Measurements from ENCODE around the gene DUSP18.
"Not testable (repeated sequence)": the region's sequence is repeated elsewhere in the genome, so short reads cannot be mapped to it uniquely, and the experiment has no call there.

The DUSP18 gene

DNA sequence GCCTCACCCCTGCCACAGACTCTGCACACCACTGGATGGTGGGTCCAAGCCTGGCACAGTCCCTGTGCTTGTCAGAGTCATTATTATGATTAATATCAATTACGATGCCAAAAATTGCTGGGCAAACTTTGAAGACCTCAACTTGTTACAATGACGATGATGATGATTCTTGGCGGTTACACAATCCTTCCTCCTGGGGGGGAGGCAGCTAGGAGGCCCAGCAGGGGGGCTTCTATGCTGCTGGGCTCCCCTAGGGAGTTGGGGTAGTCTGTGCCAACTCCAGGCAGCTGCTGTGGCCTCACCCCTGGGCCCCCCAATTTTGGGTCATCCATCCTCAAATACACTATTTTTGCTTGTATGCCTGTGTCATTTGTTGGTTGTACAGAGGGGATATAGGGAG is 20.1 kb downstream of the DUSP18 start:
- DNase-seq: no peak

DNA sequence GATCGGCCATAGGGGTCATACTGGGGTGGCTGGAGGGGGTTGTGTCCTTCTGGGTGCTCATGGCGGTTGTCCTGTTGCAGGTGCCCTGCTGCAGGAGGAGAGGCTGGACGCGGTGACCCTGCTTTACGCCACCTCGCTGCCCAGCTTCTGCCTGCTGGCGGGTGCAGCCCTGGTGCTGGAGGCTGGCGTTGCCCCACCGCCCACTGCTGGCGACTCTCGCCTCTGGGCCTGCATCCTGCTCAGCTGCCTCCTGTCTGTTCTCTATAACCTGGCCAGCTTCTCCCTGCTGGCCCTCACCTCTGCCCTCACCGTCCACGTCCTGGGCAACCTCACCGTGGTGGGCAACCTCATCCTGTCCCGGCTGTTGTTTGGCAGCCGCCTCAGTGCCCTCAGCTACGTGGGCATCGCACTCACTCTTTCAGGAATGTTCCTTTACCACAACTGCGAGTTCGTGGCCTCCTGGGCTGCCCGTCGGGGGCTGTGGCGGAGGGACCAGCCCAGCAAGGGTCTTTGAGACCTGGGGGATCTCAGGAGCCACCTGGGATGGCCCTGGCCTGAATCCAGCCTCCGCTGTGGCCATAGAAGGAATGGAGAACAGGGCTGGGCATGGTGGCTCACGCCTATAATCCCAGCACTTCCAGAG is 21.0 kb downstream of the DUSP18 start:
- intact Hi-C loops (cut with DNase I): no loop called here
- no peak for DNase-seq

More for the DNA sequence above, 20.1 kb downstream of the DUSP18 start:
- intact Hi-C loops (cut with DNase I): no loop called here

DNA sequence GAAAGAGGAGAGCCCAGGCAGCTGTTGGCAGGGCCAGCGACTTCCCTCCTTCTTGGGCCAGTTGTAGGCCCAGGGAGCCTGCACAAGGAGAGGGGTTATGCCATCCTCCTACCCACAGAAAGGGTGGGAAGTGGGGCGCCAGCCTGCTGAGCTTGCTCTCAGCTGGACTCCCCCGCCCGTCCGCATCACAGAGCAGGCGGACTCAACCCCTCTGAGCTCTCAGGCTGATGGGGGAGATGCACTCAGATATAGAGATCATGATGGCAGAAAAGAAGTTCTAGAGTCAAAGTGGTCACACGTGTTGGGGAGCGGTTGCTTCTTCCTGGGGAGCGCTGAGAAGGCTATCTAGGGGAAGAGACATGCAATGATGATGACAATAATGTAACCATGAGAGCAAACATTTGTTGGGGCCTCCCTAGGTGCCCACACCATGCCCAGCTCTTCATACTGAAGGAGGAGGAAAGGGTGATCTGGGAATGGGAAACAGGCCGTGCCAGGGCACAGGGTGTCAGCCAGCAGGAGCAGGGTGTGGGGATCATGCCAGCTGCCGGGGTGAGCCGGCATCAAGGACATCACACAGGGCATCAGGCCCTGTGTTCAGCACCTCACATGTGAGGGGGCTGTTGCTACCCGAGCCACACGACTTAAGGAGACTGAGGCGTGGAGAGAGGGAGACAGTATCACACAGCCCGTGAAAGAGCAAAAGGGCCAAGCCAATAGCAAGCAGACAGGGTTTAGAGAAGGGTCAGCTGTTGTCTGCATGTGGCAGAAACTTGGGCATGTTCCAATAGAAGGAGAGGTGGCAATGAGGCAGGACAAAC is 24.4 kb downstream of the DUSP18 start:
- intact Hi-C loops (cut with DNase I): no loop called here
- DNase-seq: peak in 26 of 42 donors; percentile 20 to 77 (median 43)

DNA sequence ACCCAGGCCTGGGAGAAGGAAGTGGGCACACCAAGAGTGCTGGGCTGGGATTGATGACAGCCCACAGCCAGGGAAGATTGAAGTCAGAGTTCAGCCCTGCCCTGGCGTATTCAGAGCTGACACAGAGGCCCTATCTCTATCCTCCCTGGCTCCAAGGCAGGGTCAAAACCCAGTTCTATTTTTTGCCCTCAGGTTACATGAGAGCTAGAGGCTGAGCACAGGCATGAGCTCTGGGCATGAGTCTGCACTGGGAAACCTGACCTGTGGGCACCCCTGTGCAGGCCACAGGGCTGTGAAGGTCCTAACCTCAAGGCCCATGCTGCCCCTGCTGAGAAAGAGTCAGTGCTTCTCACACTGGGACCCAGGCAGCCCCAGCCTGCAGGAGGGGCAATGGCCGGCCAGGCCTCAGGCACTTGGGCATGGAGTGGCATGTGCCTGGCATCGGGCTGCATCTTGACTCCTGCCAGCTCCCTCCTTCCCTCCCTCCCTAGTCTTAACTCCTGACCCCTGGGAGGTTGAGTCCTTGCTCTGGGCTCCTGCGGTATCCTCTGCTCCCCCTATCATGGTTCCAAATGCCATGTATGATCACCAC is 26.7 kb downstream of the DUSP18 start:
- no peak for DNase-seq
- intact Hi-C loops (cut with DNase I): no loop called here

DNA sequence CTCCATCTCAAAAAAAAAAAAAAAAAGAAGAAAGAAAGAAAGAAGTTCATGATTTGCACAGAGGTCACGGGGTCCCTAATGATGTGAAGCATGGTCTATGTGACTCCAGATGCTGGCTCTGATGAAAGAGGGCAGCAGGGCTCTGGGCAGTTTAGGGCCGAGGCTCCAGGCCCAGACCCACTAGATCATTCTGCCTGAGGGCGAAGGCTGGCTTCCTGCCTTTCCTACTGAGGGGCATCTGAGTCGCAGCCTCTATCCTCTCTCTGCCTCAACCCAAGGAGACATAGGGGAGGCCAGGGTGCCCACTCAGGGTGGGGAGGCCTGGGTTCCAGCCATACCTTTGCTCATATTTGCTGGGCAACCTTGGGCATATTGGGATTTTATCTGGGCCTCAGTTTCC is 27.3 kb downstream of the DUSP18 start:
- DNase-seq: no peak
- intact Hi-C loops (cut with DNase I): no loop called here

DNA sequence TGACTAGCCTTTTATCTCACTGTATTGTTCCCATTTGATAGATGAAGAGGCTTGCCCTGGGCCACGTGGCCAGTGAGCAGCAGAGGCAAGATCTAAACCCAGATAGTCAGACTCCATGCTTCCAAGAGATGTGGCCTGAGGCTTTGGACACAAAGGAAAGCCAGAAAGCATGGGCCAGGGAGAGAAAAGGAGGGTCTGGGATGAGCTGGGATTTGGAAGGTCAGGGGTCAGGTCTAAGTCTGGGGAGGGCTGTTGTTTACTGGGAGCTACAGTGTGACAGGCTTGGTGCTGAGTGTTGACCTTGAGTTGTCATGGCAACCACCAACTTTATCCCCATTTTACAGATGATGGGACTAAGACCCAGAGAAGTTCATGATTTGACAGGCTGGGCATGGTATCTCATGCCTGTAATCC is 30.0 kb downstream of the DUSP18 start:
- no peak for DNase-seq
- intact Hi-C loops (cut with DNase I): no loop called here

DNA sequence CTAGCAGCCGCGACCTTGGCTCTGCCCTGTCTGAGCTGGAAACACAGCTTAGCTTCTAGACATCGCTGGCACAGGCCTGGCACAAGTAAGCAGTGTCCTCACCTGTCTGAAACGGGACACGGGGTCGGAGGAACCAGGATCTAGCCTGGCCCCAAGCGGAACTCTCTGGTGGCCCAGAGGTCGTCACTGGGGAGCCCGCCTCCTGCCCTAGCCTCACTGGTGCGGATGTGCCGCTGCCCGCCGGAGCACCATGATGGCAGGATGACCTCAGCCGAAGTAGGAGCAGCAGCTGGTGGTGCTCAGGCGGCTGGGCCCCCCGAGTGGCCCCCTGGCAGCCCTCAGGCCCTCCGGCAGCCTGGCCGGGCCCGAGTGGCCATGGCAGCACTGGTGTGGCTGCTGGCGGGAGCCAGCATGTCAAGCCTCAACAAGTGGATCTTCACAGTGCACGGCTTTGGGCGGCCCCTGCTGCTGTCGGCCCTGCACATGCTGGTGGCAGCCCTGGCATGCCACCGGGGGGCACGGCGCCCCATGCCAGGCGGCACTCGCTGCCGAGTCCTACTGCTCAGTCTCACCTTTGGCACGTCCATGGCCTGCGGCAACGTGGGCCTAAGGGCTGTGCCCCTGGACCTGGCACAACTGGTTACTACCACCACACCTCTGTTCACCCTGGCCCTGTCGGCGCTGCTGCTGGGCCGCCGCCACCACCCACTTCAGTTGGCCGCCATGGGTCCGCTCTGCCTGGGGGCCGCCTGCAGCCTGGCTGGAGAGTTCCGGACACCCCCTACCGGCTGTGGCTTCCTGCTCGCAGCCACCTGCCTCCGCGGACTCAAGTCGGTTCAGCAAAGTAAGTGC is 31.2 kb downstream of the DUSP18 start:
- peak in 39 of 42 donors; percentile 11 to 68 (median 42) for DNase-seq
- intact Hi-C loops (cut with DNase I): no loop called here

DNA sequence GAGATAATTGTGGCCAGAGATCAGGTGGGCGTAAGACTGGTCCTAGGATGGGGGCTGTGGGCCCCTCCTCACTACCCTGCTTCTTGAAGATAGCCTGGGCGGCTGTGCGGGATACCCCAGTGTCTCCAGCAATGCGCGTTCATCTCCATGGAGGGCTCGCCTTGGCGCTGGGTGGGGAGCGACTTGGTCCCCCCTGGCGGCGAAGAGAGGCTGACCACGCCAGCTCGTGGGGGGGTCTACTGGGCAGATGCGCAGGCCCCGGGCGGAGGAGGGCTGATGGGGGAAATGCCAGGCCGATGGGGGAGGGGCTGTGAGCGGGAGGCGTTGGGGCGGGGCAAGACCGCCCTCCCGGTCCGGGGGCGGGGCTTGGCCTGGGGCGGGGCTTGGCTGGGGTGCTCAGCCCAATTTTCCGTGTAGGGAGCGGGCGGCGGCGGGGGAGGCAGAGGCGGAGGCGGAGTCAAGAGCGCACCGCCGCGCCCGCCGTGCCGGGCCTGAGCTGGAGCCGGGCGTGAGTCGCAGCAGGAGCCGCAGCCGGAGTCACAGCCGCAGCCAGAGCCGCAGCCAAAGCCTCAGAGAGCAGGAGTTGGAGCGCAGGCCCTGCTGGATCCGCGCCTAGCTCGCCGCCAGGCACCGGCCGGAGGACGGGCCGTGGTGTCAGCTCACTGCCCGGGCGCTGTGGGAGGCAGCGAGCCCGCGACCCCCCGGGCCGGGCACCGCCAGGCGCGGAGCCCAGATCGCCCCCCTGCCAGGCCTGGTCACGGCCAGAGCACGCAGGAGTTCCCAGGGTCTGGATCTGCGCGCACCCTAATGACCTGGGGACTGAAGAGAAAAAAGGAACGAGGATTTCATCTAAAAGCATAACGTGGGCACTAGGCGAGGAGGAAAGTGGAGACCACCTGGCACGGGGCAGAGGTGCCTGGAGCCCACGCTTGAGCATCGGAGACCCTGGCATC is 32.1 kb downstream of the DUSP18 start, which contains the start of gene SLC35E4:
Gene SLC35E4, plus strand, starts transcription at position 509 of the 953 bp plus-strand sequence. CDS start 670 bp downstream, outside the sequence.
- DNase-seq: peak; percentile 84 to 99 (median 97)
- intact Hi-C loops (cut with DNase I): loop anchor here (2.0 kb wide), 2 partner anchors 59 to 119 kb away; partner anchors contain the start of gene OSBP2

DNA sequence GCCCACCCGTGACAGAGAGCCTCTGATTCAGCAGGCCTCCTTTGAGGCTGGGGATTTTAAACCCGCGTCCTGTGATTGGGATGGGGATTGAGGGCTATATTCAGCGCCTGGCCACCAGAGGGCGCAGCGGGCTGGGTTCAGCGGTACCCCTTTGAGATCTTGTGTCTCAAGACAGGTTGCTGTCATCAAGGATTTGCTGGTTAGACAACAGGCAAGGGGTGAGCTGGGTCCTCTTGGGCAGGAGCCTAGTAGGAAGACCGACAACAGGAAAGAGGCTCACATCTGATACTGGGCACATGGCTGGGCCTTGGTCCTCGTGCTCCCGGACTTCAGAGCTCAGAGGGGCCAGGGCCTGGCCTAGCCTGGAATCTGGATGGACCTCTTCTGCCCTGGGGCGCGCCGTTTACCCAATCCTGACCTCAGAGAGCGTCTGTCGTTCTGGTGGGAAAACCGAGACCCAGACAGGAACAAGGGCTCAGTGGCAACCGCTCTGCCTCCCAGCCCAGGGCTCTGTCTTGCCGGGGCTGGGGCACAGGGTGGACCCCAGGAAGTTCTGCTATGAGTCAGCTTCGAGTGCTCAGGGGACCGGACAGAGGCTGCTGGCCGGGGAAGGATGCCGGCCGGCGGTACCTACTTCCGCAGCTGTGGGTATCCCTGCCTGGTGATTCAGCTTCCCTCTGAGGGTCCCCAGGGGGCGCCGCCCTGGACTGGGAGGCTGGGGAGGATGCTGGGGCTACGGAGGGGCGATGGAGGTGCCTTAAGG is 33.0 kb downstream of the DUSP18 start:
- intact Hi-C loops (cut with DNase I): loop anchor here (2.0 kb wide), 2 partner anchors 60 to 120 kb away; partner anchors contain the start of gene OSBP2
- peak; percentile 77 to 97 (median 93) for DNase-seq

DNA sequence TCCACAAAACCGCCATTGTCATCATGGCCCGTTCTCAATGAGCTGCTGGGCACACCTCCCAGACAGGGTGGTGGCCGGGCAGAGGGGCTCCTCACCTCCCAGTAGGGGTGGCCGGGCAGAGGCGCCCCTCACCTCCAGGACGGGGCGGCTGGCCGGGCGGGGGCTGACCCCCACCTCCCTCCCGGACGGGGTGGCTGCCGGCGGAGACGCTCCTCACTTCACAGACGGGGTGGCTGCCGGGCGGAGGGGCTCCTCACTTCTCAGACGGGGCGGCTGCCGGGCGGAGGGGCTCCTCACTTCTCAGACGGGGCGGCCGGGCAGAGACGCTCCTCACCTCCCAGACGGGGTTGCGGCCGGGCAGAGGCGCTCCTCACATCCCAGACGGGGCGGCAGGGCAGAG is 36.2 kb downstream of the DUSP18 start:
- DNase-seq; intact Hi-C loops (cut with DNase I): not testable (repeated sequence)

DNA sequence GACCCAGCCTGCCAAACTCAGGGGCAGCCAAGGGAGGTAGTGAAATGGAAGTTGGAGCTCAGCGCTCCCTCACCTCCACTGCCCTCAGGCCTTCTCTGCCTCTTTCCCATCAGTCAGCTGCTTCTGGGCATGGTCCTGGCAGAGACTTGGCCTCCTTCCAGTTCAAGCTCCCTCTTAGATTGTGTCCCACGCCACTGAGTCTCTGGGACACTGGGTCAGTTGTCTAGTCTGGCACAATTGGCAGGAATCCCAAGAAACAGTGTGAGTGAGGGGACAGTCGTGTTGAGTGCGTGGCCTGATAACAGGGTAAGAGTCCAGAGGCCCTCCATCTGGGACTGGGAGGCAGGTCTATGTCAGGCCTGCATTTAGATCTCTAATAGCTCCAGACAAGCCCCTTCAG is 39.2 kb downstream of the DUSP18 start:
- intact Hi-C loops (cut with DNase I): no loop called here
- peak in 27 of 42 donors; percentile 26 to 85 (median 52) for DNase-seq

DNA sequence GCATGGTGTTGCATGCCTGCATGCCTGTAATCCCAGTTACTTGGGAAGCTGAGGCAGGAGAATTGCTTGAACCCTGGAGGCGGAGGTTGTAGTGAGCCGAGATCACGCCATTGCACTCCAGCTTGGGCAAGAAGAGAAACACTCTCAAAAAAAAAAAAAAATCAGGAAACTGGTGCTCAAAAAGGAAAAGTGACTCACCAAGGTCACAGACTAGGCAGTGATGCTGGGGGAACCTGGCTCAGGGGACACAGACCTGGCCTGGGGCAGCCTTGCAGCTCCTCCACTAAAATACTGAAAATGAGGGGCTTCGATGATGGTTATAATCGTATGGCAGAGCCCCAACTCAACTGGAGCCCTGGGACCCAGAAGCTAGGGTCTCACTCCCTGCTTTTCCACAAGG is 40.2 kb downstream of the DUSP18 start:
- DNase-seq: no peak
- intact Hi-C loops (cut with DNase I): no loop called here

DNA sequence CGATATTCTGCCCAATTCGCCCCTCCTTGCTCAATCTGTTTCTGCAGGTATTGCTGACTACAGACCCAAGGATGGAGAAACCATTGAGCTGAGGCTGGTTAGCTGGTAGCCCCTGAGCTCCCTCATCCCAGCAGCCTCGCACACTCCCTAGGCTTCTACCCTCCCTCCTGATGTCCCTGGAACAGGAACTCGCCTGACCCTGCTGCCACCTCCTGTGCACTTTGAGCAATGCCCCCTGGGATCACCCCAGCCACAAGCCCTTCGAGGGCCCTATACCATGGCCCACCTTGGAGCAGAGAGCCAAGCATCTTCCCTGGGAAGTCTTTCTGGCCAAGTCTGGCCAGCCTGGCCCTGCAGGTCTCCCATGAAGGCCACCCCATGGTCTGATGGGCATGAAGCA is 41.3 kb downstream of the DUSP18 start:
- no peak for DNase-seq
- intact Hi-C loops (cut with DNase I): no loop called here

DNA sequence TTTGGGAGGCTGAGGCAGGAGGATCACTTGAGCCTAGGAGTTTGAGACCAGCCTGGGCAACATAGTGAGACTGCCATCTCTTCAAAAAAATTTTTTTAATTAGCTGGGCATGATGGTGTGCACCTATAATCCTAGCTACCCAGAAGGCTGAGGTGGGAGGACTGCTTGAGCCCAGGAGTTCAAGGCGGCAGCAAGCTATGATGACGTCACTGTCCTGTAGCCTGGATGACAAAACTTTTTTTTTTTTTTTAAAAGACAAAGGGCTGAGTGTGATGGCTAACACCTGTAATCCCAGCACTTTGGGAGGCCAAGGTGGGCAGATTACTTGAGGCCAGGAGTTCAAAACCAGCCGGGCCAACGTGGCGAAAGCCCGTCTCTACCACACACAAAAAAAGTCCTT is 47.8 kb downstream of the DUSP18 start:
- intact Hi-C loops (cut with DNase I); DNase-seq: not testable (repeated sequence)

DNA sequence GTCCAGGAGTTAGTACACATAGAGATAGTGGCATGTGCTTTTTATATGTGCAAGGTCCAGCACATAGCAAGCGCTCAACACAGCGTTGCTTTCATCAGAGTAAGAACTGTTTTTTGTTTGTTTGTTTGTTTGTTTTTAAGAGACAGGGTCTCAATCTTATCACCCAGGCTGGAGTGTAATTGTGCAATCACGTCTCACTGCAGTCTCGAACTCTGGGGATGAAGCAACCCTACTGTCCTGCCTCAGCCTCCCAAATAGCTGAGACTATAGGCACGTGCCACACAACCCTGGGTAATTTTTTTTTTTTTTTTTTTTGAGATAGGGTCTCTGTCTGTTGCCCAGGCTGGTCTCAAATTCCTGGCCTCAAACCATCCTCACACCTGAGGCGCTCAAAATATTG is 49.9 kb downstream of the DUSP18 start:
- DNase-seq: no peak
- intact Hi-C loops (cut with DNase I): no loop called here

DNA sequence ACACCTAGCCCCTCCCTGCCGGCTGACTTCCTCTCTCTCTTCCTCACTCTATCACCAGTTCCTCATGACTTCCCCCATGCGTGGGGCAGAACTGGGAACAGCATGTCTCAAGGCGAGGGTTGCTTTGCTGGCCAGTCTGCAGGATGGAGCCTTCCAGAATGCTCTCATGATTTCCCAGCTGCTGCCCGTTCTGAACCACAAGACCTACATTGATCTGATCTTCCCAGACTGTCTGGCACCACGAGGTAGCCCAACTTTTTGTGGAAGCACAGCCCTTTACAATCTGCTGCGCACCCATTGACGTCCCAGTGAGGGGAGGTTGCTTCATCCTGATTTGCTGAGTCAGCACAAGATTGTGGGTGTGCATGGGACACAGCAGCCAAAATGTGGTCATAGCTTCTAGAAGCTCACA is 52.1 kb downstream of the DUSP18 start:
- intact Hi-C loops (cut with DNase I): no loop called here
- no peak for DNase-seq

DNA sequence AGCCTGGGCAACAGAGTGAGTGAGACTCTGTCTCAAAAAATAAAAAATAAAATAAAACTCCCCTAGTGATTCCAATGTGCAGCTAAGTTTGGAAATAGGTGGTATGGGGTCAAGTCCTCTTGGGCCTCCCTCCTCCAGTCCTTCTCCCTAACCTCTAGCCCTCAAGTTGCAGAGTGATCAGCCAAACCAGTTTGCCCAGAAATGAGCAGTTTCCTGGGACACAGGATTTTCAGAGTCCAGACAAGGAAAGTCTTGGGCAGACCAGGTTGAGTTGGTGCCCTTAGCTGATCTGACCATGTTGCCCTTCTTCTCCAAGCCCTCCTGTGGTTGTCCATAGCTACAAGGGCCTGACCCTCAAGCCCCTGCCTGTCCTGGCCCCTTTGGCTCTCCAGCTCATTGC is 52.8 kb downstream of the DUSP18 start:
- intact Hi-C loops (cut with DNase I): no loop called here
- DNase-seq: no peak

Measured in head of caudate nucleus (tissue), 42 donors.